CD4-positive, alpha-beta T cell treated with Interleukin-2 at 100 ng/mL for 4 hours (primary cell): ENCODE results near the gene PPCDC.
"Not testable (repeated sequence)": the region's sequence is repeated elsewhere in the genome, so short reads cannot be mapped to it uniquely, and the experiment has no call there.

Experiments used
- DNase-seq: peaks from one replicate; pipeline ENCODE4 v3.0.0-alpha.2; 2020; ENCODE audit warnings: low spot score

PPCDC gene

GRCh38 chr15:75068748-75069147 lies 45.4 kb downstream of the PPCDC start:
- DNase-seq, result no peak

GRCh38 chr15:75069301-75069925 lies 46.0 kb downstream of the PPCDC start:
- peak; percentile 5 for DNase-seq

GRCh38 chr15:75070674-75071073 lies 47.3 kb downstream of the PPCDC start:
- no peak for DNase-seq

GRCh38 chr15:75073197-75073596 lies 49.8 kb downstream of the PPCDC start:
- peak; percentile 7 for DNase-seq

GRCh38 chr15:75076277-75076676 lies 52.9 kb downstream of the PPCDC start:
- no peak for DNase-seq

GRCh38 chr15:75077551-75077961 lies 54.2 kb downstream of the PPCDC start:
- peak; percentile 37 for DNase-seq

- no peak for DNase-seq
Observed at GRCh38 chr15:75081150-75081549, 57.8 kb downstream of the PPCDC start.

- DNase-seq, result no peak
Observed at GRCh38 chr15:75082689-75083088, 59.3 kb downstream of the PPCDC start.

GRCh38 chr15:75085708-75086107 lies 62.3 kb downstream of the PPCDC start:
- not testable (repeated sequence) for DNase-seq

GRCh38 chr15:75089456-75090387 lies 66.3 kb downstream of the PPCDC start:
- no peak for DNase-seq

GRCh38 chr15:75090388-75090734 lies 67.0 kb downstream of the PPCDC start:
- no peak for DNase-seq

GRCh38 chr15:75091814-75092213 lies 68.4 kb downstream of the PPCDC start:
- DNase-seq, result no peak

- DNase-seq, result not testable (repeated sequence)
Observed at GRCh38 chr15:75094961-75095478, 71.6 kb downstream of the PPCDC start.

GRCh38 chr15:75095594-75095993 lies 72.2 kb downstream of the PPCDC start:
- no peak for DNase-seq

- DNase-seq, result no peak
Observed at GRCh38 chr15:75097939-75098338, 74.5 kb downstream of the PPCDC start.

- DNase-seq, result no peak
Observed at GRCh38 chr15:75098404-75098803, 75.0 kb downstream of the PPCDC start.
